H1 (cell line): ENCODE results near the gene SAMD9. TPM values are rescaled to one million over a fixed set of nuclear protein-coding genes. Genes with fewer than 3 reads are reported as not detected.

Experiments used
- CTCF ChIA-PET: fragments of 300-600 bp; sonication (Branson Sonifier 250); formaldehyde crosslinking; loops from one replicate; lab custom pipeline; 2021; ENCODE audit not compliant: partially characterized antibody; lab: Charles Lee
- POLR2A ChIA-PET: fragments of 300-600 bp; sonication (Branson Sonifier 250); formaldehyde crosslinking; loops from one replicate; lab custom pipeline; 2021; ENCODE audit warnings: inconsistent platforms; ENCODE audit not compliant: partially characterized antibody; lab: Charles Lee
- DNase-seq, 2 experiments: peaks; one replicate each; pipeline versions ENCODE4 v3.0.0 to v3.0.0-alpha.2; 2010 to 2022; ENCODE audit warnings: low spot score in 2 of 2, low read depth in 1 of 2, mixed read lengths in 1 of 2
- FAIRE-seq: peaks from 2 replicates; lab custom pipeline; 2011; peaks lifted over from hg19 to GRCh38; lab: Jason Lieb, UNC
- H2AFZ ChIP-seq: 2 replicates; pipeline ENCODE4 v1.8.1; 2012; ENCODE audit warnings: low read length, inconsistent platforms
- H2AK5ac ChIP-seq: 2 replicates; pipeline ENCODE4 v1.6.1; 2013; ENCODE audit warnings: low read depth, low read length
- H2BK120ac ChIP-seq: replicated peaks from 2 replicates; pipeline ENCODE3; 2013; ENCODE audit warnings: low read depth, low read length, inconsistent platforms
- H2BK12ac ChIP-seq: 2 replicates; pipeline ENCODE4 v1.6.1; 2013; ENCODE audit warnings: low read depth, low read length
- H2BK15ac ChIP-seq: 2 replicates; pipeline ENCODE4 v1.6.1; 2013; ENCODE audit warnings: low read length
- H2BK20ac ChIP-seq: 2 replicates; pipeline ENCODE4 v1.6.1; 2013; ENCODE audit warnings: low read length
- H2BK5ac ChIP-seq: 2 replicates; pipeline ENCODE4 v1.6.1; 2013; ENCODE audit warnings: low read depth, low read length
- H3K14ac ChIP-seq: 2 replicates; pipeline ENCODE4 v1.6.1; 2013; ENCODE audit warnings: inconsistent platforms; ENCODE audit not compliant: insufficient read length
- H3K18ac ChIP-seq: 2 replicates; pipeline ENCODE4 v1.6.1; 2013; ENCODE audit warnings: low read length; ENCODE audit errors: extremely low read depth
- H3K23ac ChIP-seq: 2 replicates; pipeline ENCODE4 v1.6.1; 2013; ENCODE audit warnings: inconsistent platforms; ENCODE audit not compliant: insufficient read length
- H3K23me2 ChIP-seq: 2 replicates; pipeline ENCODE4 v1.6.1; 2013; ENCODE audit warnings: low read depth, low read length
- H3K27ac ChIP-seq: 2 replicates; pipeline ENCODE4 v1.6.1; 2011; ENCODE audit warnings: low read depth, low read length, inconsistent platforms
- H3K27me3 ChIP-seq, 4 experiments: replicated peaks in 1 of 4; 1 replicate in 1 of 4; 2 replicates in 3 of 4; pipeline versions ENCODE4 v1.6.1 to v1.8.1; 2011 to 2013; ENCODE audit warnings: low read length in 3 of 4, mild to moderate bottlenecking in 3 of 4, inconsistent platforms in 2 of 4, mixed read lengths in 2 of 4, moderate library complexity in 1 of 4; ENCODE audit not compliant: control insufficient read depth in 3 of 4, insufficient read depth in 3 of 4; ENCODE audit errors: extremely low read depth in 1 of 4
- H3K36me3 ChIP-seq, 4 experiments: 2 replicates each; pipeline versions ENCODE4 v1.6.1 to v1.8.1; 2011 to 2013; ENCODE audit warnings: mild to moderate bottlenecking in 4 of 4, low read length in 3 of 4, moderate library complexity in 2 of 4, control low read depth in 1 of 4, inconsistent platforms in 1 of 4; ENCODE audit not compliant: insufficient read depth in 4 of 4, control insufficient read depth in 2 of 4
- H3K4ac ChIP-seq: replicated peaks from 2 replicates; pipeline ENCODE3; 2013; ENCODE audit warnings: low read length, low read depth, mixed read lengths, inconsistent platforms; ENCODE audit not compliant: insufficient read length
- H3K4me1 ChIP-seq, 4 experiments: replicated peaks in 1 of 4; 1 replicate in 1 of 4; 2 replicates in 3 of 4; pipeline versions ENCODE4 v1.6.1 to v1.8.1; 2011 to 2013; ENCODE audit warnings: low read length in 3 of 4, inconsistent platforms in 2 of 4, mixed read lengths in 1 of 4; ENCODE audit not compliant: insufficient read depth in 4 of 4, control insufficient read depth in 3 of 4
- H3K4me2 ChIP-seq, 2 experiments: 2 replicates each; pipeline versions ENCODE4 v1.6.1 to v1.8.1; 2011 to 2013; ENCODE audit warnings: low read depth in 2 of 2, low read length in 2 of 2, control low read depth in 1 of 2, inconsistent platforms in 1 of 2, mild to moderate bottlenecking in 1 of 2; ENCODE audit not compliant: insufficient read depth in 1 of 2
- H3K4me3 ChIP-seq, 4 experiments: fragments of 200-600, 300-600 bp in 1 of 4; sonication (generic), shearing (Covaris generic), sonication (Bioruptor Twin) in 1 of 4; 2 replicates each; pipeline versions ENCODE4 v1.5.1 to v1.8.1; 2011 to 2016; ENCODE audit warnings: low read length in 4 of 4, low read depth in 3 of 4, control low read depth in 2 of 4, inconsistent platforms in 2 of 4, mild to moderate bottlenecking in 2 of 4, mixed read lengths in 1 of 4, moderate library complexity in 1 of 4; ENCODE audit not compliant: insufficient read depth in 2 of 4; ENCODE audit errors: extremely low read depth in 1 of 4
- H3K56ac ChIP-seq: replicated peaks from 2 replicates; pipeline ENCODE3; 2013; ENCODE audit warnings: low read depth, mild to moderate bottlenecking, mixed read lengths, low read length, inconsistent platforms; ENCODE audit not compliant: insufficient read length
- H3K79me1 ChIP-seq: 2 replicates; pipeline ENCODE4 v1.6.1; 2013; ENCODE audit warnings: low read depth, low read length, control low read depth
- H3K79me2 ChIP-seq, 2 experiments: 2 replicates each; pipeline versions ENCODE4 v1.6.1 to v1.8.1; 2012 to 2013; ENCODE audit warnings: low read length in 2 of 2, mild to moderate bottlenecking in 2 of 2, inconsistent platforms in 1 of 2; ENCODE audit not compliant: insufficient read depth in 2 of 2, control insufficient read depth in 1 of 2
- H3K9ac ChIP-seq, 4 experiments: replicated peaks in 1 of 4; 1 replicate in 1 of 4; 2 replicates in 3 of 4; pipeline versions ENCODE4 v1.6.1 to v1.8.1; 2011 to 2013; ENCODE audit warnings: low read depth in 3 of 4, low read length in 3 of 4, control low read depth in 2 of 4, mild to moderate bottlenecking in 2 of 4, moderate library complexity in 2 of 4, inconsistent platforms in 1 of 4; ENCODE audit errors: extremely low read depth in 1 of 4
- H3K9me3 ChIP-seq, 2 experiments: 2 replicates each; pipeline versions ENCODE4 v1.6.1 to v1.8.1; 2012 to 2013; ENCODE audit warnings: mild to moderate bottlenecking in 2 of 2, moderate library complexity in 2 of 2, control low read depth in 1 of 2, inconsistent platforms in 1 of 2, low read depth in 1 of 2, low read length in 1 of 2, mixed read lengths in 1 of 2; ENCODE audit not compliant: insufficient read depth in 2 of 2
- H4K20me1 ChIP-seq, 2 experiments: replicated peaks in 1 of 2; 2 replicates each; pipeline versions ENCODE3 to v1.8.1; 2011 to 2013; ENCODE audit warnings: inconsistent platforms in 2 of 2, low read length in 2 of 2, mild to moderate bottlenecking in 1 of 2; ENCODE audit not compliant: insufficient read depth in 2 of 2, control insufficient read depth in 1 of 2
- H4K5ac ChIP-seq: 2 replicates; pipeline ENCODE4 v1.6.1; 2013; ENCODE audit warnings: low read length, low read depth, mixed read lengths, inconsistent platforms; ENCODE audit not compliant: insufficient read length
- H4K8ac ChIP-seq: 2 replicates; pipeline ENCODE4 v1.8.0; 2013; ENCODE audit warnings: mild to moderate bottlenecking, moderate library complexity, low read length, inconsistent platforms; ENCODE audit not compliant: insufficient read depth; ENCODE audit errors: extremely low read depth
- H4K91ac ChIP-seq: replicated peaks from 2 replicates; pipeline ENCODE3; 2013; ENCODE audit warnings: low read length, mixed read lengths, inconsistent platforms; ENCODE audit not compliant: insufficient read length
- BCL11A ChIP-seq, 2 experiments: IDR thresholded peaks; one replicate each; pipeline ENCODE4 v1.6.1; 2011; ENCODE audit warnings: low read depth in 2 of 2, low read length in 2 of 2, mild to moderate bottlenecking in 2 of 2
- GABPA ChIP-seq: IDR thresholded peaks from 2 replicates; pipeline ENCODE4 v1.6.1; 2011; ENCODE audit warnings: mild to moderate bottlenecking, low read length, moderate library complexity, borderline replicate concordance; ENCODE audit not compliant: insufficient read depth
- GTF2F1 ChIP-seq: IDR thresholded peaks from 2 replicates; pipeline ENCODE4 v1.6.1; 2012; ENCODE audit warnings: low read depth, low read length, improper control_type of control experiment, borderline replicate concordance
- KDM1A ChIP-seq: fragments of 200-600, 300-600 bp; sonication (generic); IDR thresholded peaks from 2 replicates; pipeline ENCODE4 v1.7.1; 2016; ENCODE audit warnings: mild to moderate bottlenecking, low read length, borderline replicate concordance
- KDM4A ChIP-seq: IDR thresholded peaks from one replicate; pipeline ENCODE4 v1.7.1; 2012; ENCODE audit warnings: low read depth, mild to moderate bottlenecking, moderate library complexity, low read length, inconsistent platforms; ENCODE audit not compliant: severe bottlenecking
- MAX ChIP-seq: IDR thresholded peaks from 2 replicates; pipeline ENCODE4 v1.6.1; 2012; ENCODE audit warnings: inconsistent platforms
- NANOG ChIP-seq: IDR thresholded peaks from 2 replicates; pipeline ENCODE4 v1.6.1; 2011; ENCODE audit warnings: low read length, low read depth, mild to moderate bottlenecking, inconsistent platforms; ENCODE audit not compliant: insufficient read depth, poor library complexity, severe bottlenecking
- POU5F1 ChIP-seq: IDR thresholded peaks from 2 replicates; pipeline ENCODE4 v1.6.1; 2011; ENCODE audit warnings: low read depth, mild to moderate bottlenecking, low read length, moderate library complexity
- RNF2 ChIP-seq: fragments of 200-900, 300-1000 bp; sonication (generic); IDR thresholded peaks from 2 replicates; pipeline ENCODE4 v1.7.1; 2016; ENCODE audit warnings: borderline replicate concordance, low read depth, mild to moderate bottlenecking, antibody characterized with exemption, low read length; ENCODE audit not compliant: poor library complexity, severe bottlenecking; ENCODE audit errors: missing control alignments
- RXRA ChIP-seq: IDR thresholded peaks from 2 replicates; pipeline ENCODE4 v1.6.1; 2011; ENCODE audit warnings: low read depth, mild to moderate bottlenecking, low read length, moderate library complexity; ENCODE audit not compliant: insufficient read depth
- SRF ChIP-seq: IDR thresholded peaks from 2 replicates; pipeline ENCODE4 v1.6.1; 2011; ENCODE audit warnings: mild to moderate bottlenecking, low read depth, low read length, moderate library complexity
- TCF12 ChIP-seq: IDR thresholded peaks from 2 replicates; pipeline ENCODE4 v1.6.1; 2011; ENCODE audit warnings: low read depth, mild to moderate bottlenecking, low read length
- TEAD4 ChIP-seq: IDR thresholded peaks from 2 replicates; pipeline ENCODE4 v1.6.1; 2012; ENCODE audit warnings: low read depth, low read length, inconsistent platforms, mixed read lengths
- YY1 ChIP-seq: IDR thresholded peaks from 2 replicates; pipeline ENCODE4 v1.6.1; 2011; ENCODE audit warnings: low read depth, mild to moderate bottlenecking, low read length
- ZNF274 ChIP-seq: IDR thresholded peaks from 2 replicates; pipeline ENCODE4 v1.7.0; 2012; ENCODE audit warnings: low read length, borderline replicate concordance; ENCODE audit errors: extremely low read depth
- WGBS, 2 experiments: shearing (Covaris generic) in 1 of 2; methylation state at CpG; one replicate each; pipeline versions ENCODE4 v1.1.6 to v1.1.7; 2013 to 2015; ENCODE audit warnings: low lambda C conversion rate in 2 of 2, mixed read lengths in 2 of 2, inconsistent platforms in 1 of 2, low coverage in 1 of 2, missing lambda C conversion rate in 1 of 2; ENCODE audit not compliant: insufficient replicate concordance in 2 of 2, insufficient coverage in 1 of 2, insufficient read length in 1 of 2; ENCODE audit errors: extremely low coverage in 1 of 2, missing lambda C conversion rate in 1 of 2; 5-methylcytosine and 5-hydroxymethylcytosine counted together
- polyA plus RNA-seq, 7 experiments: library from polyadenylated mRNA; depleted of rRNA in 3 of 7; stranded (reverse) in 5 of 7; unstranded in 2 of 7; fragments of >200 nt in 5 of 7; fragments of 200-250 nt in 2 of 7; gene quantifications; 1 replicate in 5 of 7; 2 replicates in 1 of 7; 4 replicates in 1 of 7; pipeline versions ENCODE4 v1.2.1 to v1.2.3, GENCODE V29; 2011 to 2013; ENCODE audit warnings: missing spikeins in 2 of 7, mixed read lengths in 2 of 7
- total RNA-seq: library from RNA; stranded (reverse); fragmentation: NEBNext Ultra II Directional; extraction: Animal tissue kit (Norgen Biotek cat#: 25700); gene quantifications from 2 replicates; pipeline ENCODE4 v1.2.1, GENCODE V29; 2021

Gene SAMD9
- total and polyA plus RNA-seq, 2 of the 8 experiments (the other 6 are each of a cell fraction or from before 2014, with no cell fraction given): 0.02 TPM; not detected in 1

- H2BK12ac ChIP-seq: no peak overlapping the region
- H3K4me3 ChIP-seq: no peak overlapping the region
- no peak overlapping the region for H4K8ac ChIP-seq
- H4K5ac ChIP-seq: no peak overlapping the region
- no peak overlapping the region for H3K18ac ChIP-seq
- no peaks in the 10 kb centered on the region for H4K20me1 ChIP-seq
- H2BK15ac ChIP-seq: no peak overlapping the region
- POLR2A ChIA-PET: no interaction called here
- H3K23me2 ChIP-seq: no peaks in the 10 kb centered on the region
- DNase-seq (no peak), FAIRE-seq (no peak)
- CTCF ChIA-PET: no interaction called here
- no peak overlapping the region for H3K4me2 ChIP-seq
- no peak overlapping the region for H2BK20ac ChIP-seq
- no peaks in the 10 kb centered on the region for H3K9me3 ChIP-seq
- WGBS, 2 experiments: 92% methylated on average over 4 of the region's 4 CpGs; no CpG with 5 or more reads in 1 of the 2 experiments
- H2AFZ ChIP-seq: no peak overlapping the region
- H3K9ac ChIP-seq: no peak overlapping the region
- H3K36me3 ChIP-seq: no peaks in the 10 kb centered on the region
- H3K14ac ChIP-seq: no peak overlapping the region
- no peak overlapping the region for H3K4ac ChIP-seq
- no peaks in the 10 kb centered on the region for H3K4me1 ChIP-seq
- H3K23ac ChIP-seq: no peak overlapping the region
- no peak overlapping the region for H3K27ac ChIP-seq
- no peaks in the 10 kb centered on the region for H3K79me2 ChIP-seq
- H2BK5ac ChIP-seq: no peak overlapping the region
- H3K56ac ChIP-seq: no peak overlapping the region
- H3K27me3 ChIP-seq: no peaks in the 10 kb centered on the region; a peak in 1 of 7 replicates
- H2AK5ac ChIP-seq: no peak overlapping the region
- H2BK120ac ChIP-seq: no peak overlapping the region
- H3K79me1 ChIP-seq: no peaks in the 10 kb centered on the region
- no peak overlapping the region for H4K91ac ChIP-seq
- TF ChIP-seq RXRA (no peak), GABPA (no peak), TCF12 (no peak), KDM1A (no peak), KDM4A (no peak), MAX (no peak), TEAD4 (no peak), POU5F1 (no peak), ZNF274 (no peak), RNF2 (no peak), YY1 (no peak), SRF (no peak), BCL11A (IDR thresholded peaks at IDR 0.05; ENCODE audit: low read depth in 2 of 2, low read length in 2 of 2) (no peak), GTF2F1 (no peak), NANOG (no peak)
These were observed 20.8 kb upstream of the SAMD9 start for GRCh38 chr7:93138576-93138975.
